ENCODE data around the gene NTNG1. TPM values are rescaled to one million over a fixed set of nuclear protein-coding genes. Genes with fewer than 3 reads are reported as not detected.
"Not testable (repeated sequence)": the region's sequence is repeated elsewhere in the genome, so short reads cannot be mapped to it uniquely, and the experiment has no call there.

The NTNG1 gene
- under 1 TPM in 1 of 10 donors, not detected in 9; 0.06 TPM for total RNA-seq
- polyA plus RNA-seq = not detected
- long read RNA-seq, donor 1 = 0 reads
- long read RNA-seq, donor 2 = 0 reads
- long read RNA-seq, donor 3 = 0 reads

- ATAC-seq (peak in 4 of 8 donors; percentile 34 to 58 (median 38)), DNase-seq (no peak)
- Histone ChIP-seq H3K4me1 (peaks cover 0 to 24% (median 18%) of the 10 kb centered on the region in 9 donors), H3K9me3 (no peaks in the 10 kb centered on the region), H3K27me3 (peaks cover 0 to 91% (median 77%) of the 10 kb centered on the region in 7 donors), H3K36me3 (no peaks in the 10 kb centered on the region), H3K27ac (no peak within 1 kb of the TSS), H3K4me3 (peak within 1 kb of the TSS; percentile 29 to 62 (median 51))
- no peak for TF ChIP-seq CTCF (IDR thresholded peaks at IDR 0.05)
- 1 to 2% methylated on average over 34 to 79 of the region's 79 CpGs for WGBS, 2 donors
- intact Hi-C loops (cut with DNase I) = no loop called here
Observed at GRCh38 chr1:107140703-107141490, at the start of gene NTNG1. NTNG1 (plus strand) TSS chr1:107141039.

- H3K36me3 ChIP-seq = no peaks in the 10 kb centered on the region
- H3K27ac ChIP-seq = no peak overlapping the region
- WGBS, 2 donors = 89 to 92% methylated on average over 1 of the region's 1 CpG
- H3K4me3 ChIP-seq = no peak overlapping the region
- no peak for TF ChIP-seq CTCF (IDR thresholded peaks at IDR 0.05)
- no peak for ATAC-seq
- no peak for DNase-seq
- no peaks in the 10 kb centered on the region for H3K4me1 ChIP-seq
- no peaks in the 10 kb centered on the region for H3K27me3 ChIP-seq
- intact Hi-C loops (cut with DNase I) = no loop called here
- peaks cover 0 to 4% (median 0%) of the 10 kb centered on the region in 11 donors for H3K9me3 ChIP-seq
Observed at GRCh38 chr1:107091418-107091817, 49.4 kb upstream of the NTNG1 start.

GRCh38 chr1:107093395-107093794 lies 47.4 kb upstream of the NTNG1 start:
- ATAC-seq; H3K27me3 ChIP-seq; H3K36me3 ChIP-seq; H3K4me3 ChIP-seq; intact Hi-C loops (cut with DNase I); H3K27ac ChIP-seq; DNase-seq; H3K4me1 ChIP-seq; H3K9me3 ChIP-seq: not testable (repeated sequence)
- 79 to 88% methylated on average over 1 of the region's 1 CpG for WGBS, 2 donors

GRCh38 chr1:107095647-107096046 lies 45.2 kb upstream of the NTNG1 start:
- H3K9me3 ChIP-seq = no peaks in the 10 kb centered on the region
- no peaks in the 10 kb centered on the region for H3K27me3 ChIP-seq
- TF ChIP-seq CTCF (IDR thresholded peaks at IDR 0.05) = no peak
- intact Hi-C loops (cut with DNase I) = no loop called here
- DNase-seq (no peak), ATAC-seq (no peak)
- no peaks in the 10 kb centered on the region for H3K36me3 ChIP-seq
- H3K27ac ChIP-seq = no peak overlapping the region
- H3K4me1 ChIP-seq = no peaks in the 10 kb centered on the region
- H3K4me3 ChIP-seq = no peak overlapping the region

GRCh38 chr1:107096690-107097089 lies 44.1 kb upstream of the NTNG1 start:
- Histone ChIP-seq H3K9me3 (no peaks in the 10 kb centered on the region), H3K27ac (no peak overlapping the region), H3K4me3 (no peak overlapping the region), H3K36me3 (no peaks in the 10 kb centered on the region), H3K27me3 (no peaks in the 10 kb centered on the region), H3K4me1 (no peaks in the 10 kb centered on the region)
- 38 to 48% methylated on average over 2 of the region's 2 CpGs for WGBS, 2 donors
- no peak for TF ChIP-seq CTCF (IDR thresholded peaks at IDR 0.05)
- intact Hi-C loops (cut with DNase I) = no loop called here
- no peak for ATAC-seq
- no peak for DNase-seq
